KOPT-K1 (cell line): ENCODE measurements around the gene OBSCN.

Source experiments
- H3K27ac ChIP-seq: fragments of 200-600 bp; sonication (generic); 2 replicates; pipeline ENCODE4 v1.5.1; 2016; ENCODE audit warnings: antibody characterized with exemption, mild to moderate bottlenecking, low read depth, low read length; ENCODE audit not compliant: poor library complexity, severe bottlenecking
- H3K36me3 ChIP-seq: fragments of 200-600 bp; sonication (generic); 2 replicates; pipeline ENCODE4 v1.5.1; 2017; ENCODE audit warnings: antibody characterized with exemption, mild to moderate bottlenecking, low read length, moderate library complexity; ENCODE audit not compliant: insufficient read depth
- H3K9me3 ChIP-seq: fragments of 200-600 bp; sonication (generic); 2 replicates; pipeline ENCODE4 v1.5.1; 2017; ENCODE audit warnings: antibody characterized with exemption, low read length, mild to moderate bottlenecking; ENCODE audit not compliant: insufficient read depth, poor library complexity, severe bottlenecking

The OBSCN gene

DNA sequence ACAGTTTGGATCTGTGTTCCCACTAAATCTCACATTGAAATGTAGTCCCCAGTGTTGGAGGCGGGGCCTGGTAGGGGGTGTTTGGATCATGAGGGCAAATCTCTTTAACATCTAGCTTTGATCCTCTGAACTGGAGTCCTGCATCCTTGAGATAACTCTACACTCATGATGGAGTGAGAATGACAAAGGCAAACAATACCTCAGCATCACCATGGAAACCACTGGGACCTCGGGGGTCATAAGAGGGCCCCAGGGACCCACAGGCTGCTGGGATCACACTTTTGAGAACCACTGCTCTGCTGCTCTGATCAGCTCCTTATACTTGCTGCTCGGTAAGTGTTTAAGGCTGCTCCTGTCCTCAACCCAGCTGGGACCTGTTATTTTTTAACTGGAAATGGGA, 13.4 kb upstream of the OBSCN start:
- no peak overlapping the region for H3K27ac ChIP-seq
- peaks cover 11% of the 10 kb centered on the region for H3K9me3 ChIP-seq
- H3K36me3 ChIP-seq: no peaks in the 10 kb centered on the region

DNA sequence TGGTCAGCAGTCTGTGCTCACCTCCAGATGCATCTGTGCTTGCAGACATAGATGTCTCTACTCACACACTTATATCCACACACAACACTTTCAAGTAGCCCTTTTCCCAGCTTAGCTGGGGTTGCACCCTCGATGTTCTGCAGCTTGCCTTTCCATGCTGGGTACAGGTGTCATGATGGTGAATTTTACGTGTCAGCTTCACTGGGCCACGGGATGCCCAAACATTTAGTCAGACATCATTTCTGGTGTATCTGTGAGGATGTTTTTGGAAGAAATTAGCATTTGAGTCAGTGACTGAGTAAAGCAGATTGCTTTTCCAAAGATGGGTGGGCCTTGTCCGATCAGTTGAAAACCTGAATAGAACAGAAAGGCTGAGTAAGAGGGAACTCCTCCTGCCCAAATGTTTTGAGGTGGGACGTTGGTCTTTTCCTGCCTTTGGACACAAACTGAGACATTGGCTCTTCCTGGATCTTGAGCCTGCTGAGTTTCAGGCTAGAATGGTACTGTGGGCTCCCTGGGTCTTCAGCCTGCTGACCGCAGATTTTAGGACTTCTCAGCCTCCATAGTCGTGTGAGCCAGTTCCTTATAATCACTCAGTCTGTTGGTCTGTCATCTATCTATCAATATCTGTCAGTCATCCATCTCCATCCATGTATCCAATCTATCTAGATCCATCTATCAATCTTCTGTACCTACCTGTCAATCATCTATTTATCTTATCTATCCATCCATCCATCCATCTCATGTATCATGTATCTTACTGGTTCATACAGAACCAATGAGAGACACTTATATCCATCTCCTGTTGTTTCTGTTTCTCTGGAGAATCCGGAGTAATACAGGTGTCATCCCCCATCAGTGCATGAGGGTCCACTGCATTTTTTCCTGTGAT, 12.7 kb upstream of the OBSCN start:
- no peaks in the 10 kb centered on the region for H3K36me3 ChIP-seq
- H3K9me3 ChIP-seq: peaks cover 17% of the 10 kb centered on the region
- H3K27ac ChIP-seq: no peak overlapping the region

DNA sequence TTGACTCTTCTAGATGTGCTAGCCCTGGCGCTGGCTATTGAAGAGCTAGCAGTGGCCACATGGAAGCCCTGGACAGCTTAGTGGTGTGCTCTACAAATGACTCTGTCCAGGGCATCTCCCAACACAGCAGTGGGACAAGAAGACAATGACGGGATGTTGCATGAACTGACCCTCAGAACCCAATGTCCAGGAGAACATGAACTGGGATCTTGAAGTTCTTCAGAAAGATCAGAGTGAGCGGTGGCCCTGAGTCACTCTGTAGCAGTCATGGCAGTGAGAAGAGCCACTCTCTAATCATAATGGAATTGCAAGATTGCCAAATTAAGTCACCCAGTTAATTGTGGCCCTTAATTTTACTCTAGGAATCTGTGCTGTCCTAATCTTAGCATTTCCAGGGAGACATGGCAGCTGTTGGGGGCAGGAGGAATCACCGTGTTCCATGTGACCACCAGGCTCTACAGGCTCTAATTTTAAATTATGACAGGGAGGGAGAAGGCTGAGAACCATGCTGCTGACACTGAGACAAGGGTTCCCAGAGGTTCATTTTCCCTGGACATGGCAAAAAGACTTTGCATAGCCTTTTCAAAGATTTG, 10.2 kb upstream of the OBSCN start:
- no peaks in the 10 kb centered on the region for H3K36me3 ChIP-seq
- peaks cover 17% of the 10 kb centered on the region for H3K9me3 ChIP-seq
- no peak overlapping the region for H3K27ac ChIP-seq

DNA sequence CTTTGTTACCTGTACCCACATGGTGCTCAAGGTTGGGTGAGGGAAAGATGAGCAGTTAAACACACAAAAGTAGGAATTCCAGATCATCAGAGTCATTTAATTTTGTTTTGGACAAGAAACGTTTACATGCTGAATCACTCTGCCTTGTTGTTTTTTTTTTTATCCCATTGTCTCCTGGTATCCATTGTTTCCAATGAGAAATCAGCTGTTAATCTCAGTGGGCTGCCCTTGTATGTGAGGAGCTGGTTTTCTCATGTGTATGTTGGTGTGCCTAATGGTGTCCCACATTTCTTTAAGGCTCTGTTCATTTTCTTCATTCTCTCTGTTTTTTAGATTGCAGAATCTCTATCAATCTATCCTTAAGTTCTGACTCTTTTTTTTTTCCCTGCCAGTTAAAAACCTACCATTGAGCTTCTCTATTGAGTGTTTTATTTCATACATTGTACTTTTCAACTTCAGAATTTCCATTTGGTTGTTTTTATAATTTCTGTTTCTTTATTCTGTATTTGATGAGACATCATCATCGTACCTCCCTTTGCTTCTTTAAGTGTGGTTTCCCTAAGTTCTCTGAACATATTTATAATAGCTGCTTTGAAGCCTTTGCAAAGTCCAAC, 8.8 kb upstream of the OBSCN start:
- Histone ChIP-seq H3K27ac (no peak overlapping the region), H3K36me3 (no peaks in the 10 kb centered on the region)

DNA sequence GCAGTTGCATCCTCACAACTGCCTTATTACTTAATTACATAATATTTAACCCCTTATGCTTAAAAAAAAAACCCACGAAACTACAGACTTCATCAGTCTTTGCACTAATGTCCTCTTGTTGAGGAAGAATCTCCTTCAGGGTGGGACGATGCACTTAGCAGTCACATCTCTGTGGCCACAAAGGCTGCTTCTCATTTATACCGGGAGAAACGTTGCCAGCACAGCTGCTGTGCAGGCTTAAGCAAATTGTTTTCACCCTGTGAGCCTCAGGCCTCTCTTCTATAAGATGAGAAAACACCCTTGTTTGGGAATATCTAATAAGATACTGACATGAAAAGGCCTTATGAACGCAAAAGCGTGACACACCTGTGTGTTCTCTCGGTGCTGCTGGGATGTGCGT, 2.9 kb upstream of the OBSCN start:
- Histone ChIP-seq H3K27ac (no peak overlapping the region), H3K36me3 (no peaks in the 10 kb centered on the region)

More for the DNA sequence above, 8.8 kb upstream of the OBSCN start:
- peaks cover 17% of the 10 kb centered on the region for H3K9me3 ChIP-seq

DNA sequence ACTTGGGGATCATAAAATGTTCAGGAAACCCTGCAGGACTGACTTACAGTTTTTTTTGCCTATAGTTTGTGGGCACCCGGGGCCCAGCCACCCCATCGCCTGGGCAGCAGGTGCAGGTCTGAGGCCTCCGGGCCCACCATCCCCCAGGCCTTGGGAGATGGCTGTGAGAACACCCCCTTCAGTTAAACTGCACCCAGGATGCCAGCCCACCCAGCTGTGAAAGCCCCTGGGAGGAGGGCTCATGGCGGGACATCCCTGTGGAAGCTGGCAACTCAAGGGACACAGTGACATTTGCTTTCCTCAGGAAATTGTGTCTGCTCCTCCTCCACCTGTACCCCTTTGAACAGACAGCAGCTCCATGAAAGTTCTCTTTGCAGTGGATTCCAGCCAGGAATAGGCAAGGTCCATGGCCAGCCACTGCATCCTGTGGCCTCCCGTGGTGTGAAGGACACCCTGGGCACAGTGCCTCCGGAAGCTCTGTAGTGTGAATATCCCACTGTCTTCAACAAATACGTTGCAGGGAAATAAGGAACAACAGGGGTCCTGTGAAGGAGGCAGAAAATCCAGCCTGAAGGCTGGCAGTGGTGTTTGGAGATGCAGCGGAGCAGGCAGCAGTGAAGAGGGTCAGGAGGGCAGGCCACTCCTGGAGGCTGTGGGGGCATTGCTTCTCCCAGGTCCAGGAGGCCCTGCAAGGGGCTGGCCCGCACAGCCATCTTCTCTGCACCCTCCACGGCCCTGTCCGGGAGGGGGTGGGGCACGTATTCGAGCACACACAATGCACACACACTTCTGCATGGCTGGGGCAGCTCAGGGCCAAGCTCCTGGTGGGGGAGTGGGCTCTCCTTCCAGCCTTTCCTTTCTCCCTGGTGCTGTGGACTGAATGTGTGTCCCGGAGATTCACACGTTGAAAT, 2.1 kb upstream of the OBSCN start:
- Histone ChIP-seq H3K27ac (no peak overlapping the region), H3K36me3 (no peaks in the 10 kb centered on the region), H3K9me3 (no peaks in the 10 kb centered on the region)

More for the DNA sequence above, 2.9 kb upstream of the OBSCN start:
- peaks cover under 1% of the 10 kb centered on the region for H3K9me3 ChIP-seq

DNA sequence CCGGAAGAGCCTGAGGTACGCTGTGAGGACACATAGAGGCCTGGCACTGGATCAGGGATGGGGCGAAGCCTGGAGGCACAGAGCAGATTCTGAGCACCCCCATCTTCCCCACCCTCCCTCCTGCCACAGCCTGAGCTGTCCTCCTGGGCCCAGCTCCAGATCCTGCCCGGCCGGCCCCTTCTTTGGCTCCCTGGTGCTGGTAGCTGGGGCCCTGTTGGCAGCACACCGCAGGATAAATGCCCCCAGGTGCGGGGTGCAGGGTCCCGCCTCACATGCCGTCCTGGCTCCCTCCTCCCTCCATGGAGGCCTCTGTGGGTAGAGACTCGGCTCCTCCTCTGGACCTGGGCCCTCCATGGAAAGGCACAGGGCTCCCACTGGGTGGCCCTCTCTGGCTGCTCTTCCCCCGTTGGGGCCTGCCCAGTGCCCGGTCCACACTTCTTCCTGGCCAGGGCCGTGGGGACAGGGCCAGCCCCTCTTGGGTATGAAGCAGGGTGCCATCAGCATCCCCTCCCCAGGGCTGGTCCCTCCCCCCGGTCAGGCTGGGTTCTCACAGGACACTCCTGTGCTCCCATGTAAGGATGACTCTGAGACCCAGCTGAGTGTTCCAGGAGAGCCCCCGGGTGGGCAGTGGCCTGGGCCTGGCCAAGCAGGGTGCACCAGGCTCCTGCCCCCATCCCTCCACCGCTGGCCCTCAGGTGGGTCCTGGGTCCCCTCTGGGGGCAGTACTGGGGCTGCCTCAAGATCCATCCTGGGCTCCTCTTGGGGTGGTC, 1.1 kb upstream of the OBSCN start:
- H3K27ac ChIP-seq: no peak overlapping the region
- H3K36me3 ChIP-seq: no peaks in the 10 kb centered on the region

DNA sequence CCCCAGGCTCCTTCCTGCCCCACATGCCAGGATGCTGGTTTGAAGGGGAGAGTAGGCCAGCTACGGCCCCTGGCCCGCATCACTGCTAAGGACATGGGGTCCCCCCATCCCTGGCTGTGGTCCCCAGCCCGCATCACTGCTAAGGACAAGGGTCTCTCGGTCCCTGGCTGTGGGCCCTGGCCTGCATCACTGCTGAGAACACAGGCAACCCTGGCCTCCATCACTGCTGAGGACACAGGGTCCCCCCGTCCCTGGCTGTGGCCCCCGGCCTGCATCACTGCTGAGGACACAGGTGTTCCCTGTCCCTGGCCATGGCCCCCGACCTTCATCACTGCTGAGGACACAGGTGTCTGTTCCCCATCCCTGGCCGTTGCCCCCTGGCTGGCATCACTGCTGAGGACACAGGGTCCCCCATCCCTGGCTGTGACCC, 448 bp upstream of the OBSCN start:
- Histone ChIP-seq H3K36me3 (no peaks in the 10 kb centered on the region), H3K9me3 (no peaks in the 10 kb centered on the region), H3K27ac (no peak overlapping the region)

More for the DNA sequence above, 1.1 kb upstream of the OBSCN start:
- no peaks in the 10 kb centered on the region for H3K9me3 ChIP-seq

DNA sequence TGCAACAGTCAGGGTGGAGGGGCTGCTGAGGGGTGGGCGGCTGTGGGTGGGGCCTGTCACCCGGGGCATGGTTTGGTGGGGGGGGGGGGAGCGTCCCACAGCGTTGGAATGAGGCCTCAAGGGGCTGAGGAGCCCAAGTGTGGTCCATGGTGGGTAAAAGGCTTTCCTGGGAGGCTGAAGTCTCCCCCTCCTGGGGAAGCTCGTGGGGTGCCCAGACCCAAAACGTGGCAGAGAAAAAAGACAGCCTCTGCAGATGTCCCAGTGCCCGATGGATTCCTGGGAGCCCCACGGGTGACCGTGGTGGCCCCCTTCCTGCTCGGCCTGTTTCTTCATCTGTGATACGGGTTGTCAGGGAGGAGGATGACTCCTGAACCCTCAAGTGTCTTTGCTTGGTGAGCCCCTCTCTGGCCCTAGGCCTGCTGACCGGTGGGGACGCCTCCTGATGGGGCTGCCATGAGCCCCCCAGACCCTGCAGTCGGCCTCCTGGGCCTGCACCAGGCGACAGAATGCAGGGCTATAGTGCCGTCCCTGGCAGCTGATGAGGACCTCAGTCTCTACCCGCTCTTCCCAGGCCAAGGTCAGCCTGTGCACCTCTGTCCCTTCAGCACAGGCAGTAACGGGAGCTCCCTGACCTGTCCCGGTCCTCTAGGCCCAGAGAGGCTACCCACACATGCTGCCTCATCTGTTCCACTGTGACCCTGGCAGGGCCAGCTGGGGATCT, 1.1 kb downstream of the OBSCN start:
- no peaks in the 10 kb centered on the region for H3K36me3 ChIP-seq
- no peak overlapping the region for H3K27ac ChIP-seq

DNA sequence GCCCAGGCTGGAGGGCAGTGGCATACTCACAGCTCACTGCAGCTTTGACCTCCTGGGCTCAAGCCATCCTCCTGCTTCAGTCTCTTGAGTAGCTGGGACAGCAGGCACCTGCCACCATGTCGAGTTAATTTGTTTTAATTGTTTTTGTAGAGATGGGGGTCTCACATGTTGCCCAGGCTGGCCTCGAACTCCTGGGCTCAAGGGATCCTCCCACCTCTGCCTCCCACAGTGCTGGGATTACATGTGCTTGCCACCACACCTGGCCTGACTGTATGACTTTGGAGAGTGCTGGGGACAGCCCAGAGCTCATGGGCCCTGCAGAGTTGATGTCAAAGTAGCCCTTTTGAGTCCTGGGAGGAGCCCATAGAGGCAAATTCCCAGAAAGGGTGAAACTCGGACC, 1.8 kb downstream of the OBSCN start:
- Histone ChIP-seq H3K27ac (no peak overlapping the region), H3K9me3 (no peaks in the 10 kb centered on the region), H3K36me3 (0 out of 2 replicates have a peak, but pooled peaks cover 2% of the 10 kb centered on the region)

More for the DNA sequence above, 1.1 kb downstream of the OBSCN start:
- H3K9me3 ChIP-seq: no peaks in the 10 kb centered on the region

DNA sequence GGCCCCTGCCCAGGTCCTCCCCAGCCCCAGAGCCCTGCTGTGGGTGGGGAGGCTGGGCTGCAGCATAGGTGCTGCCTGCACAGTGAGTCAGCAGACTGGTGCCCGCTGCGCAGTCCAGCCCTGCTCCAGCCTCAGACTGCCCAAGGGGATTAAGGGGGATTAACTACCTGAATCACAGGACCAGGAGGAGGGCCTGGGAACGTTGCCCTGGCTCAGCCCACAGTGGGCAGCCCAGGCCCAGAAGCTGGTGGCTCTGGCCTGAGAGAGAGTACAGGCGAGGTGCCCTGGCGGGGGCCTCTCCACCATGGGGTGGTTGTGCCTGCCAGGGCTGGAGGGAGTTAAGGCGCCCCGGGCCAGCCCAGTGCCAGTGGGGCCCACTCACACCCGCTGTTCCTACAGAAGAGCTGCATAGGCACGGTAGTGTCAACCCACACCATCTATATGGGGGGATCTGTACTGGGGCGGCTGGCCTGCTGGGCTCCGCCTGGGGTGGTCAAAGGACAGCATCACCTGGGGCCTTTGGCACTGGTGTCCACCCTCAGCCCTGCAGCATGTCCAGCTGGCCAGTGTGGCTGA, 2.3 kb downstream of the OBSCN start:
- Histone ChIP-seq H3K36me3 (0 out of 2 replicates have a peak, but pooled peaks cover 7% of the 10 kb centered on the region), H3K9me3 (no peaks in the 10 kb centered on the region), H3K27ac (no peak overlapping the region)

DNA sequence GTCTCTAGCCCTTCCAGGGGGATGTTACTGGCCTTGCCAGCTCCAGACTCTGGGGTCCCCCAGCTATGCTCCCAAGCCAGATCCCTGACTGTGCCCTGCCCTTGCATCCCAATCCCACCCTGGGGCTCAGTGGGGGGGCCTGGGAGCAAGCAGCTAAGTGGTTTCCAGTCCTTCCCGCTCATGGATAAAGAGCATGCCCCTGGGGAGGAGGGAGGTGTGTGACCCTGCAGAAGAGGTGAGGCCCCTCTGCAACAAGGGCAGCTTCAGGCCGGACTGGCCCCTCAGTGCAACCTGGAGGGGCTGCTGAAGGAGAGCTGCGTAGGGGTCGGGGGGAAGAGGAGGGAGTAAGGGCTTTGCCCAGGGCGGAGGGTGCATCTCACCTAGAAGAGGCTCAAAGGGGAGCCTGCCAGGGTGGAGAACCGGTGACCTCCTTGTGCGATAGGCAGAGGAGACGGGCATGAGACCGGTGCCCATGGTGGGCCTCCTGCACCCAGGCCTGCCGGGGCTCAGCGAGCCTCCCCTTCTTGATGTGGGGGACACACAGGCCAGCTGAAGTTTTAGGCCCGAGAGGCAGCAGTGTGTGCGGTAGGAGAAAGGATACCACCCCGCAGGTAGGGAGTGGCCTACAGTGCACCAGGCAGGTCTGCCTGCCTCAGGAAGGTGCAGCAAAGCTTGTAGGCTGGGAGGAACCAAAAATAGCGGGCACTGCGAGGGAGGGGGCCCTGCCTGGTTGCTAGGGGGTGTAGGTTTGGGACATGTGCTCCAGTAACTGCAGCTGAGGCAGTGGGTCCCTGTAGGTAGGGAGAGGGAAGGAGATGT, 3.1 kb downstream of the OBSCN start:
- H3K27ac ChIP-seq: no peak overlapping the region
- no peaks in the 10 kb centered on the region for H3K9me3 ChIP-seq

More for the DNA sequence above, 3.1 kb downstream of the OBSCN start:
- H3K36me3 ChIP-seq: peaks cover 13% of the 10 kb centered on the region; the same call in 1 of the 2 replicates
